ENCODE measurements around the gene STMN3.
"Not testable (repeated sequence)": the region's sequence is repeated elsewhere in the genome, so short reads cannot be mapped to it uniquely, and the experiment has no call there.

The STMN3 gene

DNA sequence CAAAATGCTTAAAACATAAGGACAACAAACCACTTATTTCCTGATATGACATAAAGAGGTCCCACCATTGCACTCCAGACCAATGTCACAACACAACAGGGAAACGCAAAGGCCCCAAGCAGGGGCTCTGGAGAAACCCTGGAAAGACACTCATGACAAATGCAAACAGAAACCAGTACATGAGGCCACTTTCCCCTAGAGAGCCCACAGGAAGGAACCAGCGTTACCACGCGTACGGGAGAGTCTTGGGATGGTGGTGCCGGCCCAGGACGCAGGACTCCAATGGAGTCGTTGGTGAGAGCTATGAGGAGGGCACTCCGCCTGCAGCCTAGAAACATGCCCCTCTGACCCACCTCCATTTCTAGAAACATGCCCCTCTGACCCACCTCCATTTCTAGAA, 46.5 kb downstream of the STMN3 start:
- Histone ChIP-seq H3K4me1 (ENCODE audit: control insufficient read depth, insufficient read depth, low read length) (no peaks in the 10 kb centered on the region), H3K27me3 (ENCODE audit: control insufficient read depth, insufficient read depth, low read length, poor library complexity, severe bottlenecking) (no peaks in the 10 kb centered on the region), H3K36me3 (ENCODE audit: control insufficient read depth, insufficient read depth, low read length) (peaks cover 12% of the 10 kb centered on the region), H3K9me3 (ENCODE audit: control insufficient read depth, low read length) (no peaks in the 10 kb centered on the region), H3K4me3 (ENCODE audit: insufficient read depth, low read depth, low read length) (no peak overlapping the region), H3K27ac (ENCODE audit: insufficient read depth, low read depth, low read length, poor library complexity, severe bottlenecking) (no peak overlapping the region)
- WGBS, 2 experiments, result 95 to 98% methylated on average over 9 of the region's 9 CpGs

DNA sequence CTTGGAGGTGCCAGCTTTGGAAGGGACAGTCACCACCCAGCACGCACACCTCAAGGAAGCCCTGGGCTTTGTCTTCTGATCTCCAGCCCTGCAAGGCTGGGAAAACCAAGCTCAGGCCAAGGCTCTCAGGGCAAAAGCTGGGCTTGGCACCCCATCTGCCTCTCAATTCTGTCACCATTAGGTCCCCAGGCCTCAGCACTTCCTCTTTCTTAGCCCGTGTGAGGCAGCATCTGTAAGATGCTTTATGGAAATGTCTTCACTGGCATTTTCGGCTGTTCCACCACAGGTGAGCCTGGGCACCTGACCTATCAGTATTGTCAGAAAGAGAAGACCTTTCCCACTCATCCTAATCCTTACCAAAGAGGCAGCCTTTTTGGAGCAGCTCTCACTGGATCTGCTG, 50.9 kb downstream of the STMN3 start:
- Histone ChIP-seq H3K4me3 (ENCODE audit: insufficient read depth, low read depth, low read length) (no peak overlapping the region), H3K9me3 (ENCODE audit: control insufficient read depth, low read length) (no peaks in the 10 kb centered on the region), H3K36me3 (ENCODE audit: control insufficient read depth, insufficient read depth, low read length) (peaks cover 20% of the 10 kb centered on the region), H3K27ac (ENCODE audit: insufficient read depth, low read depth, low read length, poor library complexity, severe bottlenecking) (no peak overlapping the region), H3K4me1 (ENCODE audit: control insufficient read depth, insufficient read depth, low read length) (no peaks in the 10 kb centered on the region), H3K27me3 (ENCODE audit: control insufficient read depth, insufficient read depth, low read length, poor library complexity, severe bottlenecking) (no peaks in the 10 kb centered on the region)
- 96 to 99% methylated on average over 3 of the region's 3 CpGs for WGBS, 2 experiments

DNA sequence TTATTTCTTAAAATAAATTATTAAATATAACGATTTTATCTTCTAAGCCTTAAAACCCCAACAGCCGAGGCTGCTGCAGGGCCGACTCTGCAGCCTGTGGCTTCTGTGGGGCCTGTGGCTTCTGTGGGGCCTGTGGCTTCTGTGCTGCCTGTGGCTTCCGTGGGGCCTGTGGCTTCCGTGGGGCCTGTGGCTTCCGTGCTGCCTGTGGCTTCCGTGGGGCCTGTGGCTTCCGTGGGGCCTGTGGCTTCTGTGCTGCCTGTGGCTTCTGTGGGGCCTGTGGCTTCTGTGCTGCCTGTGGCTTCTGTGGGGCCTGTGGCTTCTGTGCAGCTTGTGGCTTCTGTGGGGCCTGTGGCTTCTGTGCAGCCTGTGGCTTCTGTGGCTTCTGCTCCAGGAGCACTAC, 51.5 kb downstream of the STMN3 start:
- H3K36me3 ChIP-seq (ENCODE audit: control insufficient read depth, insufficient read depth, low read length), result peaks cover 20% of the 10 kb centered on the region
- H3K9me3 ChIP-seq (ENCODE audit: control insufficient read depth, low read length); H3K4me3 ChIP-seq (ENCODE audit: insufficient read depth, low read depth, low read length); H3K4me1 ChIP-seq (ENCODE audit: control insufficient read depth, insufficient read depth, low read length); H3K27me3 ChIP-seq (ENCODE audit: control insufficient read depth, insufficient read depth, low read length, poor library complexity, severe bottlenecking); H3K27ac ChIP-seq (ENCODE audit: insufficient read depth, low read depth, low read length, poor library complexity, severe bottlenecking): not testable (repeated sequence)
- 87 to 89% methylated on average over 8 of the region's 8 CpGs for WGBS, 2 experiments

DNA sequence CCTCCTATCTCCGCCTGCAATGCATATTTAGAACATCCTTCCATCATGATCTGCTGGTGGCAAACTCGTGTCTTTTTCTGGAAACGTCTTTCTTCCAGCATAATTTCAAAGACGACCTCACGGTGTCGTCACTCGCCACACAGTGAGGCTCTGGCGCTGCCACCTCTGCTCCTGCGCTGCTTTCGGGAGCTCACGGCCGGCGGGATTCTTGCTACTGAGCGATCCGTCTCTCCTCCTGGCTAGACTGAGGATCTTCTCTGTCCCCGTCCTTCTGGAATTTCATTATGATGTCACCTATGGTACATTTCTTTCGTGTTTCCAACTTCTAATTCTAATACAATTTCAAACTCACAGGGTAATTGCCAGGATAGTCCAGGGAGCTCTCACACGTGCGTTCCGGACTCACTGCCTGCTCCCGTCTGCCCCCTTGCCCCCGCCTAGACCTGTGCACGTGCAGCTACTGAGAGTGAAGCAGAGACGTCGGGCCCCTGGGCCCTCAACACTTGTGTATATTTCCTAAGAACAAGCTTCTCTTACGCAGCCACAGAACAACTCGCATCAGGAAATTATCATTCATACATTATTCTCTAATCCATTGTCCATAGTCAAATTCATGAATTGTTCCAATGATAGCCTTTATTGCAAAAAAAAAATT, 53.7 kb downstream of the STMN3 start:
- Histone ChIP-seq H3K9me3 (ENCODE audit: control insufficient read depth, low read length) (no peaks in the 10 kb centered on the region), H3K36me3 (ENCODE audit: control insufficient read depth, insufficient read depth, low read length) (peaks cover 20% of the 10 kb centered on the region), H3K27ac (ENCODE audit: insufficient read depth, low read depth, low read length, poor library complexity, severe bottlenecking) (no peak overlapping the region), H3K27me3 (ENCODE audit: control insufficient read depth, insufficient read depth, low read length, poor library complexity, severe bottlenecking) (no peaks in the 10 kb centered on the region), H3K4me1 (ENCODE audit: control insufficient read depth, insufficient read depth, low read length) (no peaks in the 10 kb centered on the region), H3K4me3 (ENCODE audit: insufficient read depth, low read depth, low read length) (no peak overlapping the region)
- 91 to 92% methylated on average over 27 of the region's 27 CpGs for WGBS, 2 experiments

DNA sequence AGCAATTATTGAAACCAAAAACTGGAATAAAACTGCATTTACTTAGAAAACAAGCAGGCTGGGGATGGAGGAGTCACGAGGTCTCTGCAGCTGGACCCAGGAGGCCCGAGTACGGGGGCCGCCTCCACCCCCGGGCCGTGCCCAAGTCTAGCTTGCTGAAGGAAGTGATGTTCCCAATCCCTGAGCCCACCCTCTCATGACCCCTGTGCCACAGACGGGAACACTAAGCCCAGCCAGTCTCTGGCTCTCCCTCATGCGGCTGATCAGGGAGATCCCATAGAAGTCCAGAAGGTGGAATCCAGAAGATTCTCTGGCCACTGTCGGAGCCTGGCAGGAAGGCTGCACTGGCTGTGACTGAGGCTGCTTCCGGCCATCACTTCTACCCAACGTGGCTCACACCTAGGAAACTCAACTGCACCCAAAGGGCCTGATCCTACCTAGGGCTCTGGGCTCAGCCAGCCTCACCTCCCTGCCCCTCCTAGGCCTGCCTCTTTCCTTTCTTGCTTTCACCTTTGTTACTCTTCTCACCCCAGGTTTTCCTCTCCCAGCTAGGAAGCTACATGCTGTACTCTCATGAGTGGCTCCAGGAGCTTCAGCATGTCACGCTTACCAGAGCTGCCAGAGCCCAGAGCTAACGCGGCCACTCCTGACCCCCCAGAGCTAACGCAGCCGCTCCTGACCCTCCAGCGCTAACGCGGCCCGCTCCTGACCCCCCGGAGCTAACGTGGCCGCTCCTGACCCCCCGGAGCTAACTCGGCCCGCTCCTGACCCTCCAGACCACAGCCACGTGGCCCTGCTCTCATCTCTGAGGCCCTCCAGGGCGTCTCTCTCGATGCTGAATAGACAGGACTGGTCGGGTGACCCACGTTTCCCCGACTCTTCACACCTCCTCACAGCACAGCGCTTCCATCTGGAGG, 54.5 kb downstream of the STMN3 start:
- Histone ChIP-seq H3K27me3 (ENCODE audit: control insufficient read depth, insufficient read depth, low read length, poor library complexity, severe bottlenecking) (no peaks in the 10 kb centered on the region), H3K9me3 (ENCODE audit: control insufficient read depth, low read length) (no peaks in the 10 kb centered on the region), H3K4me3 (ENCODE audit: insufficient read depth, low read depth, low read length) (no peak overlapping the region), H3K36me3 (ENCODE audit: control insufficient read depth, insufficient read depth, low read length) (peaks cover 20% of the 10 kb centered on the region), H3K27ac (ENCODE audit: insufficient read depth, low read depth, low read length, poor library complexity, severe bottlenecking) (no peak overlapping the region), H3K4me1 (ENCODE audit: control insufficient read depth, insufficient read depth, low read length) (no peaks in the 10 kb centered on the region)
- 91 to 92% methylated on average over 33 of the region's 33 CpGs for WGBS, 2 experiments

DNA sequence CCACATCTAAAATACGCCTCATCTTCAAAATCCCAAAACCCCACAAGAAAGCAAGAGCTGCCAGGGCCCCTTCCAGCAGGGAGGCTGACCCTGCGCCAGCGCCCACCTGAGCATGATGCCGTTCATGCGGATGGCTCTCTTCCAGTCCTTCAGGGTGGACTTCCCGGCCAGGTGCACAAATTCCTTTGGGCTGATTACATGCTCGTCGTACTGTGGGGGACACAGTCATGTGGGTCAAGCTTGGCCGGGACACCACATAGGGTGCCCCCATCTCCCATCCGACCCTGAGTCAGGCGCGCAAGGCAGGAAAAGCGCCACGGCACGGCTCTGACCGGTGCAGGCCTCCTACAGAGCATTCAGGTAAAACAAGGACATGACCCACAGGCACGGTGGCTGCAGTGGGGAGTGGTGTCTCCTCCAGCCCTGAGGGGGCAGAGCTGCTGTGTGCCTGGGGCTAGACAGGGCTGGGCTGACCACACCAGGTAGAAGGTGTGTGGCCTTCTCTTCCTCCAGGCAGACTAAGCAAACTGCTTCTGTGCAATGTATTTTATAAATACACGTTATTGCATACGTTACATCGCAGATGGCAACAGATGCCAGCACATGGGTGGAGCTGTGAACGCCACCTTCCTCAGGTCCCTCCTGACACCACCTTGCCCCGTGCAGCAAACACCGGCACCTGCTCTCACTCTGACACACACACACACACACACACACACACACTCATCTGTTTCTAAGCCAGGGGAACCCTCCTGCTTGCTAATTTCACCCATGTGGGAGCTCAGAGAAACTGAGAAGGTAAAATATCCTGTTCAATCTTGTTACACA, 55.4 kb downstream of the STMN3 start:
- WGBS, 2 experiments, result 91% methylated on average over 23 of the region's 23 CpGs

DNA sequence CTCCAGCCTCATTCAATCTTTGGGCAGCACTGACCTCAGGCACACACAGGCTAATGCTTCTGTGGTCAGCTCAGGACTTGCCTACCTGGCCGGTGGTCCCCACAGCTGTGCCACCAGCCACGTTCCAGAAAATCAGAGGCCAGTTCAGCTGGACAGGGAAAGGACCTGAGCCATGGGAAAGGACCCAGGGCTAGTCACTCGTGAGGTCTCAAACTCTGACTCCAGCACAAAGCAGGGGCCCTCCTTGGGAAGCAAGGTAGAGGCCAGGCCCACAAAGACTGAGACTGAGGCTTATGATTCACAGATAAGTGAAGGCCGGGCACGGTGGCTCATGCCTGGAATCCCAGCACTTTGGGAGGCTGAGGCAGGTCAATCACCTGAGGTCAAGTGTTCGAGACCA, 56.8 kb downstream of the STMN3 start:
- WGBS, 2 experiments, result 92 to 94% methylated on average over 6 of the region's 6 CpGs

More for the DNA sequence above, 55.4 kb downstream of the STMN3 start:
- Histone ChIP-seq H3K27me3 (ENCODE audit: control insufficient read depth, insufficient read depth, low read length, poor library complexity, severe bottlenecking) (no peaks in the 10 kb centered on the region), H3K4me1 (ENCODE audit: control insufficient read depth, insufficient read depth, low read length) (no peaks in the 10 kb centered on the region), H3K36me3 (ENCODE audit: control insufficient read depth, insufficient read depth, low read length) (peaks cover 21% of the 10 kb centered on the region), H3K27ac (ENCODE audit: insufficient read depth, low read depth, low read length, poor library complexity, severe bottlenecking) (no peak overlapping the region), H3K4me3 (ENCODE audit: insufficient read depth, low read depth, low read length) (no peak overlapping the region), H3K9me3 (ENCODE audit: control insufficient read depth, low read length) (no peaks in the 10 kb centered on the region)

DNA sequence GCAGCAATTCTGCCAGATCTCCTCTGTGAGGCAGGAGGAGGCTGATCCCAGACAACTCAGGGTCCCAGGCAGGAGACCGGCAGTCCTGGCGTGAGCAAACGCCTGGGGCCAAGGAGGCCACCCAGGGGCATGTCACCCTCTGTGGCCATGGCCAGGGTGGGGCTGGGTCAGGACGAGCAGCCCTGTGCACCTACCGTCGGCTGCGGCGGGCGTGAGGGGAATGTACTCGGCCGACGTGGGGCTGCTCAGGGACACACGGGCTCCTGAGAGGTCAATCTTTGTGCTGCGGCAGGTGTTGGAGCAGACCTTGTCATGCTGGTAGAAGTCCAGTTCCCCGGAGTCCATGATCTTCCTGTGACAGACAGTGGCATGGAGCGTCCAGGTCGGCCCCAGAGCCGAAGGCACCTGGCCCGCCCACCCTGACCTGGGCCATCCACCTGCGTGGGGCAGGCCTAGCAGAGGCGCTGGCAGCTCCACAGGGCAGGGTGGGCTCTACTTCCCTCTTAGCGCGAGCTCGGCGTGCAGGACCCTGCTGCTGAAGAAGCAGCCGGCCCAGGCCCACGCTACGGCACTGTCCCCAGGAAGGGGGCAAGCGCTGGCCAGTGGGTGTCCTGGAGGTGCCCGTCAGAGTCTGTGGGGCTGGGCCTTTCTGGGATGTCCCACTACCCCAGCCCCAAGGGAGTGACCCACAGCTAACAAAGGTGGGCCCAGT, 57.7 kb downstream of the STMN3 start:
- Histone ChIP-seq H3K36me3 (ENCODE audit: control insufficient read depth, insufficient read depth, low read length) (peaks cover 4% of the 10 kb centered on the region), H3K27me3 (ENCODE audit: control insufficient read depth, insufficient read depth, low read length, poor library complexity, severe bottlenecking) (no peaks in the 10 kb centered on the region), H3K9me3 (ENCODE audit: control insufficient read depth, low read length) (no peaks in the 10 kb centered on the region), H3K27ac (ENCODE audit: insufficient read depth, low read depth, low read length, poor library complexity, severe bottlenecking) (no peak overlapping the region), H3K4me3 (ENCODE audit: insufficient read depth, low read depth, low read length) (no peak overlapping the region), H3K4me1 (ENCODE audit: control insufficient read depth, insufficient read depth, low read length) (no peaks in the 10 kb centered on the region)
- 94% methylated on average over 30 of the region's 30 CpGs for WGBS, 2 experiments

More for the DNA sequence above, 56.8 kb downstream of the STMN3 start:
- Histone ChIP-seq H3K4me3 (ENCODE audit: insufficient read depth, low read depth, low read length) (no peak overlapping the region), H3K4me1 (ENCODE audit: control insufficient read depth, insufficient read depth, low read length) (no peaks in the 10 kb centered on the region), H3K36me3 (ENCODE audit: control insufficient read depth, insufficient read depth, low read length) (peaks cover 10% of the 10 kb centered on the region), H3K27me3 (ENCODE audit: control insufficient read depth, insufficient read depth, low read length, poor library complexity, severe bottlenecking) (no peaks in the 10 kb centered on the region), H3K9me3 (ENCODE audit: control insufficient read depth, low read length) (no peaks in the 10 kb centered on the region), H3K27ac (ENCODE audit: insufficient read depth, low read depth, low read length, poor library complexity, severe bottlenecking) (no peak overlapping the region)

- Histone ChIP-seq H3K27me3 (ENCODE audit: control insufficient read depth, insufficient read depth, low read length, poor library complexity, severe bottlenecking) (no peaks in the 10 kb centered on the region), H3K36me3 (ENCODE audit: control insufficient read depth, insufficient read depth, low read length) (peaks cover 4% of the 10 kb centered on the region), H3K27ac (ENCODE audit: insufficient read depth, low read depth, low read length, poor library complexity, severe bottlenecking) (no peak overlapping the region), H3K4me1 (ENCODE audit: control insufficient read depth, insufficient read depth, low read length) (no peaks in the 10 kb centered on the region), H3K4me3 (ENCODE audit: insufficient read depth, low read depth, low read length) (no peak overlapping the region), H3K9me3 (ENCODE audit: control insufficient read depth, low read length) (no peaks in the 10 kb centered on the region)
- 88 to 90% methylated on average over 10 of the region's 10 CpGs for WGBS, 2 experiments
These were observed 59.1 kb downstream of the STMN3 start for GRCh38 chr20:63594043-63594561.
